HPDE6-E6E7 (cell line): ENCODE measurements around the gene ARHGEF37.
"Not testable (repeated sequence)": the region's sequence is repeated elsewhere in the genome, so short reads cannot be mapped to it uniquely, and the experiment has no call there.

Experiments used
- DNase-seq: peaks from one replicate; pipeline ENCODE4 v3.0.0; 2011; ENCODE audit warnings: missing footprints; ENCODE audit errors: extremely low spot score

ARHGEF37 gene

GRCh38 chr5:149564542-149565140 lies 16.7 kb upstream of the ARHGEF37 start:
- DNase-seq = peak; percentile 78

DNA sequence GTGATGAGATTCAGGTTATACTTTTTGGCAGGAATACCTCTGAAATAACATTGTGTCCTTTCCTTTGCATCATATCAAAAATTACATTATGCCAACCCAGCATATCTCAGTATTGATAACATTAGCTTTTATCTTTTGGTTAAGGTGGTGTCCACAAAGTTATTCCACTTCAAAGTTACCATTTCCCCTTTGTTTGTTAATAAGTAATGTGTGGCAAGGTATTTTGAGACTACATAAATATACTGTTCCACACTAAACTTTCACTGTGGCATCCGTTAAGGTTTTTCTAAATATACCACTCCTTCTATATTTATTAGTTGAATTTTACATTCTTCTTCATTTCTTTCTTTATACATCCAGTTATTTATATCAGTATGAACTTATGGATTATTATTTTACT lies 14.1 kb upstream of the ARHGEF37 start:
- DNase-seq = no peak

DNA sequence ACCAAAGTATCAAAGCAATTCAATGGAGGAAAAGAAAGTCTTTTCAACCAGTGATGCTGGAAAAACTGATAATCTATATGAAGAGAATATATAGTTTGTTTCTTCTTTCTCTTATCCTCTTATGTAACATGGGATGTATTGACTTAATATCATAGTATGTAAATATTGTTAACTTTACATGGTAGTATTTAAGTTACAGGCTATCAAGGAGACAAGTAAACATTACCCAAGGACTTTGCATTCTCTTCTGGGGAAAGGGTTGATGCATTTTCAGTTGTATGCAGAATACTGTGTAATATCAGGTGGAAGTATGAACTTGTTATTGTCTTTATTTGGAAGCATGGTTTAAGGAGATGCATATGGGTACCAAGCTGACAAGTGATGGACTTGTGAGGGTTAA lies 9.1 kb upstream of the ARHGEF37 start:
- DNase-seq = no peak

DNA sequence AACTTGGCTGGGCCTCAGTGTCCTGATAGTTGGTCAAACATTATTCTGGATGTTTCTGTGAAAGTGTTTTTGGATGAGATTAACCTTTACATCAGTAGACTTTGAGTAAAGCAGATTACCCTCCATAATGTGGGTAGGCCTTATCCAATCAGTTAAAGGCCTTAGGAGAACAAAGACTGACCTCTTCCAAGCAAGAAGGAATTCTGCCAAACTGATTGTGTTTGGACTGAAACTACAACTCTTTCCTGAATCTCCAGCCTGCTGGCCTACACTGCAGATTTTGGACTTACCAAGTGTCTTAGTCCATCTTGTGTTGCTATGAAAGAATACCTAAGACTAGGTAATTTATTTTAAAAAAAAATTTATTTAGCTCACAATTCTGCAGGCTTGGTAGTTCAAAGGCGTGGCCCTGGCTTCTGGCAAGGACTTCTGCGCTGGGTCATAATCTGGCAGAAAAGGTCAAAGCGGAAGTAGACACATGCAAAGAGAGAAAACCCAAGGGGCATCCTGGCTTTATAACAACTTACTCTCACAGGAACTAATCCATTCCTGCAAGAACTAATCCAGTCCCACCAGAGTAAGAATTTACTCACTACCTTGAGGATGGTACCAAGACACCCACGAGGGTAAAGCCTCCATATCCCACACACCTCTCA lies 8.6 kb upstream of the ARHGEF37 start:
- DNase-seq = no peak

- DNase-seq = no peak
These were observed 6.2 kb upstream of the ARHGEF37 start for GRCh38 chr5:149575131-149575530.

- DNase-seq = no peak
These were observed 5.3 kb upstream of the ARHGEF37 start for GRCh38 chr5:149576021-149576420.

DNA sequence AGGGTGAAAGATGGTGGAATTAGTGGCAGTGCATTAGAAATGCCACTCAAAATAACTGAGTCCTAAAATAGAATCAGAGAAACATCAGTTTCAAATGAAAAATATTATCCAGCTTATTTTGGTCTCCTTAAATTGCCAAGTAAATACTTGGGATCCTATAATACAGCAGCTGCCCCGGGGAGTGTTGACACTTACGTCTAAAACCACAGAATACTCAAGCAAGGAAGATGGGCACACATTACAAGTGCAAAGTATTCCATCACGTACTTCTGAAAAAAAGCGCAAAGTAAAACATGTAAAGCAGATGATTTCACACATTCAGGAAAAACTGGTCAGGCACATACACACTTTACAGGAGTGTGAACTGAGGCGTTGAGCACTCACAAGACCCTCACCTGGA lies 2.4 kb upstream of the ARHGEF37 start:
- no peak for DNase-seq

DNA sequence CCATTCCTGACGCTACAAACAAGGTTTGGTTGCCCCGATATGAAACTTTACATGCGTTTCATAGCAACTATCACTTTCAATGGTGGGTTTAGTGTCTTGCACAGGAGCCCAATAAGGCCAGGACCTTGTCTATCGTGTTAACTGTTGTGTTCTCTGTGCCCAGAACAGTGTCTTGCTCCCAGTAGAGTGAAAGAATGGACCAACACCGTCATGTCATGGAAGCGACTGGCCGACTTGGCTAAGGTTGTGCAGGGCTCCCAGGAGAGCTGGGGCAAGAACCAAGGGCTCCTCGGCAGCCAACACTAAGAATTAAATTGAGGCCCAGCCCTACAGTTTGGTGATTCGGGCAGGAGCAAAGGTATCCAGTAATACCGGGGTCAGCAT lies 498 bp upstream of the ARHGEF37 start:
- DNase-seq = no peak

GRCh38 chr5:149581931-149582768 lies 852 bp downstream of the ARHGEF37 start:
- DNase-seq = no peak

GRCh38 chr5:149583394-149583793 lies 2.1 kb downstream of the ARHGEF37 start:
- DNase-seq = no peak

- no peak for DNase-seq
These were observed 2.8 kb downstream of the ARHGEF37 start for GRCh38 chr5:149584121-149584520.

GRCh38 chr5:149585910-149586309 lies 4.6 kb downstream of the ARHGEF37 start:
- no peak for DNase-seq

DNA sequence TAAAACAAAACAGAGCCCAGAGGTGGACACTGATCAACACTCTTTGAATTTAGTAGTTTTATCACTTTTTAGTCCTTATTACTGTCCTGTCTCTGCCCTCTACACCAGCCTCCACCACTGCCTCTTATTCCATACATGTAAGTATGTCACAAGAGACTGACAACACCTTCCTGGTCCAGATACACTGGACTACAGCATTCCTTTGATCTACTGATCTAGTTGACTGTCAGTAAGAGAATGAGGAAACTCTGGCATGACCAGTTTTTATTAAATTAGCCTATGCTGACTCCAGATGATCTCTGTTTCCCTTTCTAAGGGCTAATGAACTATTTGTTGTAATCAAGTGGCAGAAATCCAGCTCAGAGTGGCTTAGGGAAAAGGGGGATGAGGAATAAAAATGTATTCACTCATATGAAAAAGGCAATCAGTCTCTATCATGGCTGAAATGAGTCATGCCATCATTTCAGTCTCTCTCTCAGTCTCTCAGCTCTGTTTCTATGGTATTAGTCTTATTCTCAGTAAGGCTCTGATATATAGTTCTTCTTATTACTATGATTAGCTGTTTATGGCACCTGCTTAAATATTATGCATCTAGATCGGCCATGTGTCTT lies 5.5 kb downstream of the ARHGEF37 start:
- DNase-seq = no peak

- DNase-seq = no peak
These were observed 7.6 kb downstream of the ARHGEF37 start for GRCh38 chr5:149588936-149589335.

GRCh38 chr5:149593370-149593769 lies 12.1 kb downstream of the ARHGEF37 start:
- no peak for DNase-seq

DNA sequence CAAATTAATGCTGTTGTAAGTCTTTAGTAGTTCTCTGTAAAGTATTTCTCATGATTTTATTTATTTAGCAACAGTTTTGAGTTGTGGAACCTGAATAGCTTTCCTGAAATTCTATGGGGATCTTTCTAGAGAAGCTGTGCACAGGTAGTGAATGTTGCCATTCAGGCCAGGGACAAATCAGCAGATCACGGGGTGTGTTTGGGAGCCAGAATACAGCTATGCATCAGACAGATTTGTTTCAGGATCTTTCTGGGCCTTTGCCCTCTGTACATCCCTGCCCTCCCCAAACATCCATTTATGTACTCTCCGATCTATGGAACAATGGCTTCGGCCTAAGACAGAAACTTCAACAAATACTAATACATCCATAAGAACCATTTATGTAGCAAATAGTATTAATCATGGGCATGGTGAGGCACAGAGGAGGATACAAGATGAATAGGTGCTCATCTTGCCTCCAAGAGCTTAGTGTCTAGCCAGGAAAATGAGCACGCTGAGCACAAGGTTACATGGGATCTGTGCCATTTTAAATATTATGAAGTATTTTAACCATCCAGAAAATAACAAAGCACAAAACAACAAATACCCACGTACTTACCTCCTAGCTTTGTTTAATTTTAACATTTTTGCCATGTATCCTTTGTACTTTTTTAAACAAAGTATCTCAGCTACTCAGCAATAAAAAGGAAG lies 13.1 kb downstream of the ARHGEF37 start:
- no peak for DNase-seq

DNA sequence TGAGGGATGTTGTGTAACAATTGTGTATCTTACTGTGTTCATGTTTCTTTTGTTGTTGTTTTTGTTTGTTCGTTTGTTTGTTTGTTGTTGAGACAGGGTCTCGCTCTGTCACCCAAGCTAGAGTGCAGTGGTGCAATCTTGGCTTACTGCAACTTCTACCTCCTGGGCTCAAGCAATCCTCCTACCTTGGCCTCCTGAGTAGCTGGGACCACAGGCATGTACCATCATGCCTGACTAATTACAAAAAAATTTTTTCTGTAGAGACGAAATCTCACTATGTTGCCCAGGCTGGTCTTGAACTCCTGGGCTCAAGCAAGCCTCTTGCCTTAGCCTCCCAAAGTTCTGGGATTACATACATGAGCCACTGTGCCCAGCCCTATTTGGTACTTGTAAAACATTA lies 13.8 kb downstream of the ARHGEF37 start:
- not testable (repeated sequence) for DNase-seq

DNA sequence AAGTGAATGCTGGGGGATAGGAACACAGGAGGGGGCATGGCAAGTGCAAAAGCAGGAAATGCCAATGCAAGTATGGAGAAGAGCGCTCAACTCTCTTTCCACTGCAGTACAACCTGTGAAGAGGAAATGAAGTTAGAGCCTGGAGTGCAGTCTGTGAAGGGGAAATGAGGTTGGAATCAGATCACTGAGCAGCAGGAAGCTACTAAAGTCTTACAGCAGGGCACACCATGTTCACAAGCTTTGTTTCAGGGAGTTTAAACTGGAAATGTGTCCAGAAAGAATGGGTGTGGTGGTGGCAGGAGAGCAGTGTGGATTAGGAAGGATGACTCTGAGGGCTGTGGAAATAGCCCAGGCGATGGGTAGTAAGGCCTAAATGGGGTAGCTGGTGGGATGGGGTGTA lies 15.4 kb downstream of the ARHGEF37 start:
- no peak for DNase-seq

DNA sequence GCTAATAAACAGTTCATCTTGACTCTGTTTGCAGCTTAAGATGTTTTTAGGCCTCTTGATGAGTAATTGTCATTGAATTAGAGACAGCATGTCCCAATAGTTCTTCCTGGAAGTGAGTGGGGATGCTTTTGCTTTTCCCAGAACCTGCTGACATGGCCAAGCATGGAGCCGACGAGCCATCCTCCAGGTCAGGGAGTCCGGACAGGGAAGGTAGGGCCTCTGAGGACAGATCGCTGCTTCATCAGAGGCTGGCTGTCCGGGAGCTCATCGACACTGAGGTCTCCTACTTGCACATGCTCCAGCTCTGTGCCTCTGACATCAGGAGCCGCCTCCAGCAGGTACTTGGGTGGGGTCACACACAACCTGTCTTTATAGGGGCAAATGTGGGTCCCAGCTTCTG lies 16.3 kb downstream of the ARHGEF37 start:
- no peak for DNase-seq

- DNase-seq = not testable (repeated sequence)
These were observed 16.9 kb downstream of the ARHGEF37 start for GRCh38 chr5:149598234-149598633.

DNA sequence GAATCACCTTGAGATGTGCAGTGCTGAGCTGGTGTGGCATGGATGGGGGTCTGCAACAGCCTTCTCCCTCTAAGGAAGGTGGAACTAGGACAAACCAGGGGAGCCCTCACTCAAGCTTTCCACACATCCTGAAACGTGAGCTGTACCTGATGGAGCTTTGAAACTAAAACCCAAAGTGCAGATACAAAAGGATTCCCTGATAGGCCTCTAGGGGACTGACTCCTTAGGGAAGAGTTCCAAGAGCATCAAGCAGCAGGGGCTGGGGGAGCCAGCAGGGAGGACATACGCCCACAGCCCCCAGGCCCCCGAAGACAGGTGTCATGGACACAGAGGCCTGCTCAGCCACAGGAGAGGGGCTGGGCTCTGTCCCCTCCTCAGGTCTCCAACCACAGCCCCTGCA lies 17.7 kb downstream of the ARHGEF37 start:
- DNase-seq = no peak

GRCh38 chr5:149599375-149599774 lies 18.1 kb downstream of the ARHGEF37 start:
- no peak for DNase-seq
